Endothelial cell of umbilical vein (primary cell): ENCODE results near the gene PLAGL1. TPM values are rescaled to one million over a fixed set of nuclear protein-coding genes. Genes with fewer than 3 reads are reported as not detected.

Experiments
- BruUV-seq: library from RNA; stranded (reverse); fragments of 400-500 nt; replicated peaks from 2 replicates; lab custom pipeline; 2021; lab: Mats Ljungman, UMichigan
- CTCF ChIA-PET: fragments of 300-600, 350-600 bp; sonication (Branson Sonifier 250); formaldehyde crosslinking; loops from one replicate; lab custom pipeline; 2021; ENCODE audit warnings: antibody characterized with exemption, inconsistent platforms; lab: Charles Lee
- POLR2A ChIA-PET: fragments of 300-600, 350-600 bp; sonication (Branson Sonifier 250); formaldehyde crosslinking; loops from one replicate; lab custom pipeline; 2021; ENCODE audit warnings: antibody characterized with exemption, inconsistent platforms; lab: Charles Lee
- DNase-seq: peaks from one replicate; pipeline ENCODE4 v3.0.0-alpha.2; 2011; ENCODE audit warnings: low read depth, low spot score
- FAIRE-seq: peaks from 2 replicates; lab custom pipeline; 2011; peaks lifted over from hg19 to GRCh38; lab: Jason Lieb, UNC
- H2AFZ ChIP-seq: 2 replicates; pipeline ENCODE4 v1.6.0; 2012; ENCODE audit warnings: low read depth, low read length, control low read depth, inconsistent platforms
- H3K27ac ChIP-seq: 2 replicates; pipeline ENCODE4 v1.5.1; 2011; ENCODE audit warnings: low read depth, mild to moderate bottlenecking, control low read depth, low read length, moderate library complexity; ENCODE audit not compliant: insufficient read depth
- H3K27me3 ChIP-seq, 2 experiments: 2 replicates each; pipeline versions ENCODE4 v1.6.0 to v1.6.1; 2011; ENCODE audit warnings: low read length in 2 of 2, mixed read lengths in 1 of 2; ENCODE audit not compliant: control insufficient read depth in 2 of 2, insufficient read depth in 2 of 2
- H3K36me3 ChIP-seq, 2 experiments: 2 replicates in 1 of 2; 3 replicates in 1 of 2; pipeline ENCODE4 v1.5.1; 2011; ENCODE audit warnings: low read length in 2 of 2, mild to moderate bottlenecking in 1 of 2, moderate library complexity in 1 of 2; ENCODE audit not compliant: control insufficient read depth in 2 of 2, insufficient read depth in 2 of 2; ENCODE audit errors: extremely low read depth in 1 of 2
- H3K4me1 ChIP-seq: 3 replicates; pipeline ENCODE4 v1.5.1; 2011; ENCODE audit warnings: mild to moderate bottlenecking, low read length; ENCODE audit not compliant: control insufficient read depth, insufficient read depth; ENCODE audit errors: extremely low read depth
- H3K4me2 ChIP-seq: 2 replicates; pipeline ENCODE4 v1.6.1; 2011; ENCODE audit warnings: low read length, control low read depth, mixed read lengths; ENCODE audit not compliant: insufficient read depth
- H3K4me3 ChIP-seq, 3 experiments: fragments of 200-600 bp in 1 of 3; sonication (generic), shearing (Covaris generic) in 1 of 3; replicated peaks in 1 of 3; 2 replicates each; pipeline ENCODE4 v1.5.1; 2011 to 2016; ENCODE audit warnings: control low read depth in 3 of 3, low read length in 3 of 3, mild to moderate bottlenecking in 2 of 3, inconsistent platforms in 1 of 3, low read depth in 1 of 3, moderate library complexity in 1 of 3; ENCODE audit not compliant: insufficient read depth in 1 of 3
- H3K79me2 ChIP-seq: 2 replicates; pipeline ENCODE4 v1.6.0; 2012; ENCODE audit warnings: low read length, inconsistent platforms; ENCODE audit not compliant: control insufficient read depth, insufficient read depth
- H3K9ac ChIP-seq: replicated peaks from 2 replicates; pipeline ENCODE3; 2011; ENCODE audit warnings: low read length, control low read depth; ENCODE audit not compliant: insufficient read depth; ENCODE audit errors: extremely low read depth
- H3K9me1 ChIP-seq: replicated peaks from 3 replicates; pipeline ENCODE4 v1.6.0; 2011; ENCODE audit warnings: mild to moderate bottlenecking, low read length; ENCODE audit not compliant: control insufficient read depth, insufficient read depth; ENCODE audit errors: extremely low read depth
- H3K9me3 ChIP-seq: replicated peaks from 2 replicates; pipeline ENCODE4 v1.5.1; 2012; ENCODE audit warnings: low read length, inconsistent platforms; ENCODE audit not compliant: control insufficient read depth, insufficient read depth
- H4K20me1 ChIP-seq: replicated peaks from 2 replicates; pipeline ENCODE3; 2011; ENCODE audit warnings: mild to moderate bottlenecking, low read length; ENCODE audit not compliant: control insufficient read depth, insufficient read depth; ENCODE audit errors: extremely low read depth
- EZH2 ChIP-seq: IDR thresholded peaks from 2 replicates; pipeline ENCODE4 v1.6.1; 2012; ENCODE audit warnings: borderline replicate concordance, low read depth, mild to moderate bottlenecking, moderate library complexity, low read length, inconsistent platforms; ENCODE audit not compliant: severe bottlenecking
- FOS ChIP-seq: IDR thresholded peaks from 2 replicates; pipeline ENCODE4 v1.6.1; 2011; ENCODE audit warnings: mild to moderate bottlenecking, low read length, moderate library complexity, borderline replicate concordance; ENCODE audit not compliant: insufficient read depth
- GATA2 ChIP-seq: IDR thresholded peaks from 2 replicates; pipeline ENCODE4 v1.7.0; 2011; ENCODE audit warnings: low read depth, mild to moderate bottlenecking, moderate library complexity, mixed read lengths, low read length; ENCODE audit not compliant: insufficient read length, insufficient read depth
- JUN ChIP-seq: IDR thresholded peaks from 2 replicates; pipeline ENCODE4 v1.6.1; 2011; ENCODE audit warnings: borderline replicate concordance, low read depth; ENCODE audit not compliant: insufficient read length, insufficient read depth
- MAX ChIP-seq: IDR thresholded peaks from 2 replicates; pipeline ENCODE4 v1.6.1; 2011; ENCODE audit not compliant: insufficient read depth, insufficient read length
- MYC ChIP-seq: IDR thresholded peaks from one replicate; pipeline ENCODE4 v1.6.1; 2011; ENCODE audit warnings: mild to moderate bottlenecking, low read depth, low read length
- POLR2A ChIP-seq: IDR thresholded peaks from 2 replicates; pipeline ENCODE4 v1.6.1; 2012; ENCODE audit warnings: low read depth, mild to moderate bottlenecking, control low read depth, low read length
- dilution Hi-C: fragments of 300-500 bp; cut with MboI; formaldehyde crosslinking; loops from one replicate; pipeline ENCODE4 v1.15.0; 2019; ENCODE audit warnings: low sequenced_read_pairs; ENCODE audit not compliant: extremely low pct_ligation_motif_present
- intact Hi-C: fragments of 100-400 bp; cut with micrococcal nuclease; formaldehyde crosslinking; loops from one replicate; pipeline ENCODE4 v1.10.0; 2022
- polyA plus RNA-seq, 4 experiments: library from polyadenylated mRNA; depleted of rRNA in 3 of 4; stranded (reverse) in 3 of 4; unstranded in 1 of 4; fragments of >200 nt; gene quantifications; 2 replicates each; pipeline versions ENCODE4 v1.2.1 to v1.2.3, GENCODE V29; 2011 to 2012; ENCODE audit warnings: missing spikeins in 1 of 4
- total RNA-seq: library from RNA; stranded (reverse); gene quantifications from 2 replicates; pipeline ENCODE4 v1.2.3, GENCODE V29; 2021
- TF ChIP-seq, protein P1 (sequence below), 2 donors: IDR thresholded peaks; 1 replicate in 1 of 2; 2 replicates in 1 of 2; pipeline ENCODE4 v1.5.1; 2011; ENCODE audit warnings: low read length in 2 of 2, mild to moderate bottlenecking in 2 of 2, moderate library complexity in 2 of 2, control low read depth in 1 of 2, inconsistent platforms in 1 of 2, low read depth in 1 of 2; ENCODE audit not compliant: insufficient read depth in 1 of 2; ENCODE audit errors: extremely low read depth in 1 of 2

Gene PLAGL1
- total and polyA plus RNA-seq, 2 donors (not counting 3 experiments of a cell fraction or from before 2014, with no cell fraction given), result 20.9 to 40.4 TPM

DNA sequence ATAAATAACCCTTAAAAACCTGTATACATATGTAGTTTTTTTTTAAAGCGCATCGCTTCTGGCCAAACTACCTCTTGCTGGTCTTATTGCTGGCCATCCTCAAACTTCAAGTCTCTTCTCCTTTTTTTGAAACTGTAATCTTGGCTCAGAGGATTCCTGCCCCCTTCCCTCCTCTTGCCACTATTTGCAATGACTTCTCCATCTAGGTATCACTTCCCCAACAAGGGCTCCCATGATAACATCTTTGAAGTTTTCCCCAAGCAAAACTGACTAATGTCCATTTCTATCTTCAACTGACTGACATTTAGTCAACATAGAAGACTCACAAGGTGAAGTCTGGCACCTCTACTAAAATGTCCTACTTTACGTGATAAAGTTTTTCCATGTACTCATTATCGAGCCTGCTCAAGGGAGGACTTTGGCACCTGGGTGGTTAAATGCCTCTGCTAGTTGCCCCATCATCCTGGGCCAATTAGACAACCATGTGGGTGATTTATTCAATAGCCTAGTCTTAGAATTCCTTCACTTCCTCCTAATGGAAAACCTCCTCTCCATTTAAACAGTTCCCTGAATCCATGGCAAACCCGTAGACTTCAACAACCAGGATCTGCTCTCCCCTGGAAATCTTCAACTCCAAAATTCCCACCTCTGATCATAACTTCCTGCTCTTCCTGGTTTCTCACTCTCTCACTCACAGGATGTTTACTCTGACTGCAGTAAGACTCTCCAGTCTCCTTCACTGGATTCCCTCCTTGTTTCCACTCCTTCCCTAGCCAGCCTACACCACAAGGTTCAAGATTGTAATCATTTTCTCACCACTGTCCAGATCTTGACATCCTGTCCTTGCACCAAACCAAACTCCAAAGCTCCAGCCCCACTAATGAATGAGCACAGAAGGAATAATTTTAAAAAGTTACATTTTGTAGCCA lies 9.4 kb upstream of the PLAGL1 start:
- dilution Hi-C loops, result no loop called here
- Histone ChIP-seq H3K9me3 (no peaks in the 10 kb centered on the region), H4K20me1 (no peaks in the 10 kb centered on the region), H3K4me1 (no peaks in the 10 kb centered on the region), H3K4me3 (no peak overlapping the region), H2AFZ (no peak overlapping the region), H3K79me2 (no peaks in the 10 kb centered on the region), H3K9me1 (no peaks in the 10 kb centered on the region), H3K27ac (no peak overlapping the region), H3K27me3 (peaks cover 7 to 19% of the 10 kb centered on the region in 2 experiments), H3K9ac (no peak overlapping the region), H3K36me3 (no peaks in the 10 kb centered on the region), H3K4me2 (no peak overlapping the region)
- no TSS peak for BruUV-seq
- TF ChIP-seq EZH2 (no peak), MYC (no peak), FOS (no peak)
- ChIA-PET POLR2A (no interaction called here), CTCF (interaction anchor here (1.0 kb wide), 1 partner anchor 441 kb away, joined by 5 read pairs; no protein-coding TSS in a partner anchor)
- no peak for DNase-seq
- intact Hi-C loops, result no loop called here
- no peak for FAIRE-seq

GRCh38 chr6:144013486-144013909 lies 5.4 kb upstream of the PLAGL1 start:
- no peak overlapping the region for H2AFZ ChIP-seq
- H3K4me3 ChIP-seq, result no peak overlapping the region
- no peak overlapping the region for H3K9ac ChIP-seq
- no peak overlapping the region for H3K27ac ChIP-seq
- H3K79me2 ChIP-seq, result no peaks in the 10 kb centered on the region
- CTCF ChIA-PET, result interaction anchor here (0.7 to 5.0 kb wide), 39 partner anchors 8 to 1539 kb away, joined by 3 to 264 read pairs (median 4); partner anchors contain the start of genes ADAT2, FUCA2 and PEX3
- TF ChIP-seq EZH2 (no peak), MAX (no peak), GATA2 (peak; percentile 35), JUN (no peak), POLR2A (no peak), MYC (no peak)
- TF ChIP-seq, protein P1, sequence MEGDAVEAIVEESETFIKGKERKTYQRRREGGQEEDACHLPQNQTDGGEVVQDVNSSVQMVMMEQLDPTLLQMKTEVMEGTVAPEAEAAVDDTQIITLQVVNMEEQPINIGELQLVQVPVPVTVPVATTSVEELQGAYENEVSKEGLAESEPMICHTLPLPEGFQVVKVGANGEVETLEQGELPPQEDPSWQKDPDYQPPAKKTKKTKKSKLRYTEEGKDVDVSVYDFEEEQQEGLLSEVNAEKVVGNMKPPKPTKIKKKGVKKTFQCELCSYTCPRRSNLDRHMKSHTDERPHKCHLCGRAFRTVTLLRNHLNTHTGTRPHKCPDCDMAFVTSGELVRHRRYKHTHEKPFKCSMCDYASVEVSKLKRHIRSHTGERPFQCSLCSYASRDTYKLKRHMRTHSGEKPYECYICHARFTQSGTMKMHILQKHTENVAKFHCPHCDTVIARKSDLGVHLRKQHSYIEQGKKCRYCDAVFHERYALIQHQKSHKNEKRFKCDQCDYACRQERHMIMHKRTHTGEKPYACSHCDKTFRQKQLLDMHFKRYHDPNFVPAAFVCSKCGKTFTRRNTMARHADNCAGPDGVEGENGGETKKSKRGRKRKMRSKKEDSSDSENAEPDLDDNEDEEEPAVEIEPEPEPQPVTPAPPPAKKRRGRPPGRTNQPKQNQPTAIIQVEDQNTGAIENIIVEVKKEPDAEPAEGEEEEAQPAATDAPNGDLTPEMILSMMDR (IDR thresholded peaks at IDR 0.05; ENCODE audit: extremely low read depth in 1 of 2, insufficient read depth in 1 of 2, low read depth in 1 of 2, low read length in 2 of 2), result peak; percentile 80 to 83
- no peak overlapping the region for H3K4me2 ChIP-seq
- H4K20me1 ChIP-seq, result no peaks in the 10 kb centered on the region
- dilution Hi-C loops, result no loop called here
- POLR2A ChIA-PET, result interaction anchor here (1.0 kb wide), 1 partner anchor 438 kb away, joined by 3 read pairs; no protein-coding TSS in a partner anchor
- DNase-seq, result peak; percentile 77
- no peaks in the 10 kb centered on the region for H3K36me3 ChIP-seq
- intact Hi-C loops, result loop anchor here (1.0 to 5.0 kb wide), 11 partner anchors 51 to 1321 kb away; partner anchors contain the start of genes ADAT2 and PEX3
- peaks cover 11 to 16% of the 10 kb centered on the region in 2 experiments for H3K27me3 ChIP-seq
- H3K9me1 ChIP-seq, result no peaks in the 10 kb centered on the region
- H3K9me3 ChIP-seq, result no peaks in the 10 kb centered on the region
- no TSS peak for BruUV-seq
- peak; percentile 91 for FAIRE-seq
- no peaks in the 10 kb centered on the region for H3K4me1 ChIP-seq
